ENCODE measurements around the gene IP6K3. TPM values are rescaled to one million over a fixed set of nuclear protein-coding genes. Genes with fewer than 3 reads are reported as not detected.

The IP6K3 gene
- total and polyA plus RNA-seq, 3 donors from 2014 or later = 0.15 to 0.16 TPM; not detected in 1

DNA sequence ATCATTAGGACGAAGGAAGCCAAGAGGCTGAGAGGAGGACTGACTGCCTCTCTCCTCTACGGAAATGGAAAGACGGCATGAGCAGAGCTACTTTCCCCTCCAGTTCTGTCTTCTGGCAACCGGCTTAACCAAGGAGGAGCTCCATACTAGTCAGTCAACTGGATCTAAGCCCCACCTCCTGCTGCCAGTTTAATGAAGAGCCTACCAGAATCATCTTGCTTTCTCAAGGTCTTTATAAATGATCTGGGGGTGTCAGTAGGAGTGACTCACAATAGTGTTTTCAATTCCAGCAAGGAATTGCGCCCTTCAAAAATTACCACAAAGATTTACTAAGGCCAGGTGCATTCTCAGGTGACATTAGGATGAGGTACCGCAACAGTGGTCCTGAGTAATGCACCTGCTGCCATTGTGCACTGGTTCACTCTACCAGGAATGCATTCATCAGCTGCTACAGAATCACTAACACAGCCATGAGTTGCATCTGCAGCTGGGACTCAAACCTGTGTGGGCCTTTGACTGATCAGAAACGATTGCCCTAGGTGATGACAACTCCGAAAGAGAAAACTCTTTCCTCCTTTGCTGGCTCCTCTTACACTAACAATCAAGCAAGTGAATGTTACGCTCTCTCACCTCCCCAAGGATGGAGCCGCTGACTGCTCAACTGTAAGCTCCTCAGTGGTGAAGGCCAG, 38.0 kb downstream of the IP6K3 start:
- no peaks in the 10 kb centered on the region for H3K9me3 ChIP-seq
- peaks cover 11% of the 10 kb centered on the region for H3K4me1 ChIP-seq
- WGBS, 2 donors = 91 to 95% methylated on average over 10 of the region's 10 CpGs
- no peak for DNase-seq
- no peaks in the 10 kb centered on the region for H3K27me3 ChIP-seq
- no peak for TF ChIP-seq POLR2A (IDR thresholded peaks at IDR 0.05)
- no peaks in the 10 kb centered on the region for H3K36me3 ChIP-seq (ENCODE audit: low read depth, missing control alignments)
- H3K27ac ChIP-seq = no peak overlapping the region
- no peak overlapping the region for H3K4me3 ChIP-seq
- intact Hi-C loops (cut with DNase I; ENCODE audit: low total_unique reads) = no loop called here

DNA sequence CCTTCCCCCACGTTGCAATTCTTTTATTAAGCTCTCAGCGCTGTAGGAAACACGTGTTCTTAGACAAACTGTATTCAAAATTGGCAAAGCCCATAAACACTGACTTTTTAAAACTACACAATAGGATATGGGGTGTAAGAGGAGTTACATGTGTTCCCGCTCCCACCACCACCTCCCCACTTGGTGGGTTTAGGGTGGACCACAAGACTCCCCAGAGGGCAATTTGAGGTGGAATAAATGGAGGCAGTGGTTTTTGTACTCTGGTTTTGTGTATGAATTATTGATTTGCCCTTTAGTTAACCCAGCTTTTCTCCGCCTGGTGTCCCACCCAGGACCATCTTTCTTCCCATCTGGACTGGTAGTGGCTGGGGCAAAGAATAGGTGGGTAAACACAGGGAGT, 38.9 kb downstream of the IP6K3 start:
- Histone ChIP-seq H3K9me3 (no peaks in the 10 kb centered on the region), H3K4me3 (no peak overlapping the region), H3K36me3 (ENCODE audit: low read depth, missing control alignments) (no peaks in the 10 kb centered on the region), H3K27ac (no peak overlapping the region), H3K27me3 (no peaks in the 10 kb centered on the region), H3K4me1 (peaks cover 11% of the 10 kb centered on the region)
- intact Hi-C loops (cut with DNase I; ENCODE audit: low total_unique reads) = no loop called here
- 92% methylated on average over 5 of the region's 5 CpGs for WGBS, 2 donors
- no peak for TF ChIP-seq POLR2A (IDR thresholded peaks at IDR 0.05)
- TF ChIP-seq, protein P1, sequence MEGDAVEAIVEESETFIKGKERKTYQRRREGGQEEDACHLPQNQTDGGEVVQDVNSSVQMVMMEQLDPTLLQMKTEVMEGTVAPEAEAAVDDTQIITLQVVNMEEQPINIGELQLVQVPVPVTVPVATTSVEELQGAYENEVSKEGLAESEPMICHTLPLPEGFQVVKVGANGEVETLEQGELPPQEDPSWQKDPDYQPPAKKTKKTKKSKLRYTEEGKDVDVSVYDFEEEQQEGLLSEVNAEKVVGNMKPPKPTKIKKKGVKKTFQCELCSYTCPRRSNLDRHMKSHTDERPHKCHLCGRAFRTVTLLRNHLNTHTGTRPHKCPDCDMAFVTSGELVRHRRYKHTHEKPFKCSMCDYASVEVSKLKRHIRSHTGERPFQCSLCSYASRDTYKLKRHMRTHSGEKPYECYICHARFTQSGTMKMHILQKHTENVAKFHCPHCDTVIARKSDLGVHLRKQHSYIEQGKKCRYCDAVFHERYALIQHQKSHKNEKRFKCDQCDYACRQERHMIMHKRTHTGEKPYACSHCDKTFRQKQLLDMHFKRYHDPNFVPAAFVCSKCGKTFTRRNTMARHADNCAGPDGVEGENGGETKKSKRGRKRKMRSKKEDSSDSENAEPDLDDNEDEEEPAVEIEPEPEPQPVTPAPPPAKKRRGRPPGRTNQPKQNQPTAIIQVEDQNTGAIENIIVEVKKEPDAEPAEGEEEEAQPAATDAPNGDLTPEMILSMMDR (IDR thresholded peaks at IDR 0.05) = no peak
- DNase-seq = no peak

DNA sequence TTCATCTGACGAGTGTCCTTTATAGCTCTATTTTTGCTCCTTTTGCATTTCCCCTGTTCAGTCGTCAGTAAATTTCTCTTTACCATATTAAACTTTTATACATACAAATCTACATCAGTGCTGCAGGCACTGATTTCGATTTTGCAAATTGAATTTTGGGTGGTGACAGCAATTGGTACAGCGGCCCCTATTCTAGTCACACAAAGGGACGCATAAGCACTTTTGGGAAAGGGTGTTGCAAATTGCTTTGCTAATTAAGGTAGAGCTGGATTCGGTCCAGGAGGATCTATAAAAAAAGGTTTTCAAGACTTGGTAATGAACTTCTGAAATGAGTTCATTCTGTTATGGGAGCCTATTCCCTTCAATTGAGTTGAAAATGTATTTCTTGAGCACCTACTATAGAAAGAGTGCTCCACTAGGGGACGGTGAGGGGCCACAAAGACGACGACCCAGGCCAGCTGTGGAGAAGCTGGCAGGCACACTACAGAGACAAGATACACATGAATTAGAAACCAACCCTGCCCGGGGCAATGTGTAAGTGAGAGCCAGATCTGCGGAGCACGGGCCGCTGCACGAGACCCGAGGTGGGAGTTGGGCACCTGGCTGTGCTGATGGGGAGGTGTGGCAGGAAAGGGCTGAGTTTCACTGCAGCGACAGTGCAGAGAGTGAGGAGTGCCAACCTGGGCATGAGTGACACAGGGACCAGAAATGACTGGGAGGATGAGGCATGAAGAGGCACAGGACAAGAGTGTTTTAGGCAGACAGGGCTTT, 40.6 kb downstream of the IP6K3 start:
- Histone ChIP-seq H3K27ac (no peak overlapping the region), H3K9me3 (no peaks in the 10 kb centered on the region), H3K4me3 (no peak overlapping the region), H3K4me1 (peaks cover 8% of the 10 kb centered on the region), H3K36me3 (ENCODE audit: low read depth, missing control alignments) (no peaks in the 10 kb centered on the region), H3K27me3 (no peaks in the 10 kb centered on the region)
- DNase-seq = no peak
- intact Hi-C loops (cut with DNase I; ENCODE audit: low total_unique reads) = no loop called here
- no peak for TF ChIP-seq POLR2A (IDR thresholded peaks at IDR 0.05)
- TF ChIP-seq, protein P1 (IDR thresholded peaks at IDR 0.05) = no peak
- 80 to 85% methylated on average over 15 to 16 of the region's 16 CpGs for WGBS, 2 donors

DNA sequence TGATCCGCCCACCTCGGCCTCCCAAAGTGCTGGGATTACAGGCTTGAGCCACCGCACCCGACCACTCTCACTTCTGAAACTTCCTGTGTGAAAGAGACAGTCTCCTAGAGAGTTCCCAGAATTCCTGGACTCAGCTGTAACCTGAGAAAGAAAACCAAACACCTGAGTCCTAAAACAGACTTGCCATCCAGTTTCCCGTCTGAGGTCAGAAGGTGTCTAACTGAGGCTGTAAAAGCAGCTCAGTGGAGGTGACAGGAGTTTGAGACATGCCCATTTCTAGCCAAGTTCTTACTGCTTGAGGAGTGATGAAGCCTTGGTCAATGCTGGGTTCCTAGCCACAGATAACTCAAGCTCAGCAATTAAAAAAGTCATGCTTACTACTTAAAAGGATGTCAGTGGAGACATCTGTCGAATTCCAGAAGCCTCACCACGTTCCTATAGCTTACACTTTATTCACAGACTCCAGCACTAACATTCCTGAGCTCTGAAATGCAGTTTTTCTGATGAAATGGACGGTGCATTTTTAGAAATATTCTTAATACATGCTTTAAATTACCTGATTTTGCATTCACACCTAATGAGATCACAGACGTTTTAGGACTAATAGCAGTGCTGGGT, 41.3 kb downstream of the IP6K3 start:
- Histone ChIP-seq H3K27me3 (no peaks in the 10 kb centered on the region), H3K4me1 (peaks cover 1% of the 10 kb centered on the region), H3K9me3 (no peaks in the 10 kb centered on the region), H3K4me3 (no peak overlapping the region), H3K36me3 (ENCODE audit: low read depth, missing control alignments) (no peaks in the 10 kb centered on the region), H3K27ac (no peak overlapping the region)
- TF ChIP-seq POLR2A (IDR thresholded peaks at IDR 0.05) = no peak
- TF ChIP-seq, protein P1 (IDR thresholded peaks at IDR 0.05) = no peak
- no peak for DNase-seq
- intact Hi-C loops (cut with DNase I; ENCODE audit: low total_unique reads) = no loop called here
- 89 to 90% methylated on average over 9 of the region's 9 CpGs for WGBS, 2 donors

All from testis (tissue), 3 donors.